A549 (cell line): Measurements from ENCODE around the gene FYB1. TPM values are rescaled to one million over a fixed set of nuclear protein-coding genes. Genes with fewer than 3 reads are reported as not detected.

ENCODE experiments used
- ATAC-seq, 2 experiments: fragments of 200-7000 bp in 1 of 2; fragments of >200 bp in 1 of 2; cut with Nextera tagmentation in 1 of 2; cut with Tn5 transposase in 1 of 2; 3 replicates each; pipeline versions ENCODE4 v1.8.0 to v1.9.1; 2018 to 2020; ENCODE audit warnings: mild to moderate bottlenecking in 1 of 2, moderate library complexity in 1 of 2
- CTCF ChIA-PET: fragments of 300-600 bp; sonication (Branson Sonifier 250); formaldehyde crosslinking; extraction: SDS; loops from one replicate; lab custom pipeline; 2021; ENCODE audit warnings: antibody characterized with exemption, inconsistent platforms; lab: Yijun Ruan, JAX
- POLR2A ChIA-PET: fragments of 350-600 bp; formaldehyde crosslinking; extraction: SDS; loops from one replicate; lab custom pipeline; 2021; ENCODE audit warnings: antibody characterized with exemption, inconsistent platforms; lab: Yijun Ruan, JAX
- DNase-seq, 2 experiments: peaks; one replicate each; pipeline versions ENCODE4 v3.0.0 to v3.0.0-alpha.2; 2011 to 2016; ENCODE audit warnings: low read depth in 1 of 2, low spot score in 1 of 2
- FAIRE-seq: peaks from 2 replicates; lab custom pipeline; 2011; peaks lifted over from hg19 to GRCh38; lab: Jason Lieb, UNC
- H3K27ac ChIP-seq, 2 experiments: fragments of >200 bp; sonication (Bioruptor Twin); formaldehyde crosslinking; 3 replicates each; pipeline ENCODE4 v1.5.1; 2016 to 2017
- H3K4me1 ChIP-seq: fragments of >200 bp; sonication (Bioruptor Twin); formaldehyde crosslinking; 3 replicates; pipeline ENCODE4 v1.6.1; 2016
- H3K4me2 ChIP-seq: fragments of >200 bp; sonication (Bioruptor Twin); formaldehyde crosslinking; 3 replicates; pipeline ENCODE4 v1.6.1; 2016
- H3K4me3 ChIP-seq: fragments of >200 bp; sonication (Bioruptor Twin); formaldehyde crosslinking; 3 replicates; pipeline ENCODE4 v1.5.1; 2016
- H3K9me3 ChIP-seq: fragments of >200 bp; sonication (Bioruptor Twin); formaldehyde crosslinking; 3 replicates; pipeline ENCODE4 v1.6.1; 2016
- CBX2 ChIP-seq: fragments of 200-600 bp; sonication (generic); IDR thresholded peaks from 2 replicates; pipeline ENCODE4 v1.6.1; 2016; ENCODE audit warnings: low read depth, mild to moderate bottlenecking, borderline replicate concordance
- CBX8 ChIP-seq: fragments of 200-600 bp; sonication (generic); IDR thresholded peaks from 2 replicates; pipeline ENCODE4 v1.6.1; 2016
- CEBPB ChIP-seq, 2 experiments: fragments of >200 bp in 1 of 2; sonication (Bioruptor Twin) in 1 of 2; formaldehyde crosslinking in 1 of 2; IDR thresholded peaks; 2 replicates each; pipeline ENCODE4 v1.6.1; 2012 to 2016
- CTCF ChIP-seq: fragments of >200 bp; sonication (Bioruptor Twin); formaldehyde crosslinking; IDR thresholded peaks from 3 replicates; pipeline ENCODE4 v1.5.1; 2016
- EP300 ChIP-seq, 2 experiments: fragments of >200 bp; sonication (Bioruptor Twin); formaldehyde crosslinking; IDR thresholded peaks; 2 replicates in 1 of 2; 3 replicates in 1 of 2; pipeline ENCODE4 v1.6.1; 2016 to 2017
- ESRRA ChIP-seq: fragments of 150-350 bp; IDR thresholded peaks from 2 replicates; pipeline ENCODE4 v1.6.1; 2014; ENCODE audit warnings: mild to moderate bottlenecking, low read length, borderline replicate concordance
- FOSL2 ChIP-seq, 2 experiments: fragments of 450-650 bp in 1 of 2; fragments of >200 bp in 1 of 2; sonication (Bioruptor Twin) in 1 of 2; formaldehyde crosslinking; IDR thresholded peaks; 2 replicates each; pipeline versions ENCODE4 v1.5.0 to v1.6.1; 2016 to 2020; ENCODE audit warnings: mild to moderate bottlenecking in 1 of 2, moderate library complexity in 1 of 2
- HOXB13 ChIP-seq: fragments of 250-450 bp; sonication (Bioruptor Pico); IDR thresholded peaks from 2 replicates; pipeline ENCODE4 v1.5.0; 2020; ENCODE audit warnings: low read depth, mild to moderate bottlenecking, moderate library complexity
- JUN ChIP-seq, 2 experiments: fragments of >200 bp; sonication (Bioruptor Twin); formaldehyde crosslinking; IDR thresholded peaks; 2 replicates in 1 of 2; 3 replicates in 1 of 2; pipeline ENCODE4 v1.6.1; 2016 to 2017
- KDM1A ChIP-seq: fragments of 200-600 bp; sonication (generic); IDR thresholded peaks from 2 replicates; pipeline ENCODE4 v1.6.1; 2016; ENCODE audit warnings: low read depth, mild to moderate bottlenecking
- NPAS2 ChIP-seq: fragments of 250-450 bp; sonication (Bioruptor Pico); IDR thresholded peaks from 2 replicates; pipeline ENCODE4 v1.8.0; 2022; ENCODE audit warnings: mild to moderate bottlenecking, moderate library complexity, borderline replicate concordance
- RAD21 ChIP-seq, 2 experiments: fragments of >200 bp in 1 of 2; sonication (Bioruptor Twin) in 1 of 2; formaldehyde crosslinking in 1 of 2; IDR thresholded peaks in 1 of 2; conservative IDR thresholded peaks in 1 of 2; 2 replicates in 1 of 2; 3 replicates in 1 of 2; pipeline ENCODE4 v1.6.1; 2012 to 2018; ENCODE audit warnings: inconsistent platforms in 1 of 2
- TFCP2L1 ChIP-seq: fragments of 250-450 bp; sonication (Bioruptor Pico); IDR thresholded peaks from 2 replicates; pipeline ENCODE4 v1.5.0; 2021; ENCODE audit warnings: mild to moderate bottlenecking
- USF2 ChIP-seq: fragments of 450-650 bp; IDR thresholded peaks from 2 replicates; pipeline ENCODE4 v1.6.1; 2014; ENCODE audit warnings: antibody characterized with exemption
- WGBS: methylation state at CpG from one replicate; pipeline ENCODE4 v1.1.6; 2017; ENCODE audit errors: missing lambda C conversion rate; 5-methylcytosine and 5-hydroxymethylcytosine counted together
- polyA plus RNA-seq, 4 experiments: library from polyadenylated mRNA; depleted of rRNA in 3 of 4; stranded (reverse); fragments of >200 nt; fragmentation: RNase III in 1 of 4; extraction: RNeasy Plus Mini Kit Qiagen cat#74134 plus additional on column Dnase treatment in 1 of 4; gene quantifications; 2 replicates in 3 of 4; 3 replicates in 1 of 4; pipeline ENCODE4 v1.2.3, GENCODE V29; 2011 to 2017
- TF ChIP-seq, protein P1 (sequence below): fragments of >200 bp; sonication (Bioruptor Twin); formaldehyde crosslinking; IDR thresholded peaks from 2 replicates; pipeline ENCODE4 v1.6.1; 2016
- TF ChIP-seq, protein P2 (sequence below): fragments of >200 bp; sonication (Bioruptor Twin); formaldehyde crosslinking; IDR thresholded peaks from 3 replicates; pipeline ENCODE4 v1.6.1; 2016
- TF ChIP-seq, protein P3 (sequence below): fragments of 200-600 bp; sonication (generic); IDR thresholded peaks from 2 replicates; pipeline ENCODE4 v1.6.1; 2016; ENCODE audit warnings: antibody characterized with exemption, mild to moderate bottlenecking, moderate library complexity
- TF ChIP-seq, protein P4 (sequence below): IDR thresholded peaks from 2 replicates; pipeline ENCODE4 v1.6.1; 2012

The FYB1 gene
- polyA plus RNA-seq, 2 of the 4 experiments (the other 2 are of a cell fraction): 7.4 to 34.6 TPM

DNA sequence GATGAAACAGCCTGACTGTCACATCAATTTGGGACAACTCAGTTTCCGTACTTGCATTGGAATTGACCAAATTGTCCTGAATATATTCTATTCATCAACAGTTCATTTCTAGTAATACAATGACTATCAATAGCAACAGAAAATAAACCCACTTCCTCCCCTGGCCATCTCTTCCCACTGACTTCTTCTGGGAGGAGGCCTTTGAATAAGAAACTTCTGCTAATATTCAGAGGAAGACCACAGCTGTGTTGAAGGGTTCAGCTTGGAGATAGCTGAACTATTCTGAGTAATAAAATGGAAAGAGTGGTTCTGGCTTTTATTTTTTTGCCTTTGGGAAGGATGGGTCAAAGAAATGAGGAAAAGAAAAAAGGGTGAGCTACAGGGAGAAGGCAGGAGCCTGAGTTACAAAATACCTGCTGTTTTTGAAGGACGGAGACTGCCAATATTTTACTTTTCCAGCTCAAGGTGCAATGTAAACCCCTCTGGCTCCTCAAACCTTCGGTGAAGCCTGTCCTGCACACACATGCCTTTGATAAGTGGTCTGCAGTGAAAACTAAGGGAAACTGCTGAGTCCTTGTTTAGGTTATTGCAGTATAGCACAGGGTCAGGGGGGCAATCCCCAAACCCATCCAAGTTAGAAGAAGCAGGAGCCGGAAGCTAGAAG, 29.9 kb downstream of the FYB1 start:
- 90% methylated on average over 4 of the region's 4 CpGs for WGBS
- no peak overlapping the region for H3K4me2 ChIP-seq
- ATAC-seq (no peak), DNase-seq (no peak), FAIRE-seq (no peak)
- TF ChIP-seq EP300 (IDR thresholded peaks at IDR 0.05) (no peak), CEBPB (IDR thresholded peaks at IDR 0.05) (no peak), FOSL2 (IDR thresholded peaks at IDR 0.05) (no peak), FOSL2 (CRISPR knock-in tag; IDR thresholded peaks at IDR 0.05) (no peak), JUN (IDR thresholded peaks at IDR 0.05) (no peak), CBX8 (no peak), TFCP2L1 (CRISPR knock-in tag) (no peak), CTCF (no peak)
- no peak overlapping the region for H3K4me3 ChIP-seq
- 0 out of 6 replicates have a peak overlapping the region, but pooled peaks of 1 of the 2 experiments have one; percentile 11 for H3K27ac ChIP-seq
- ChIA-PET POLR2A (interaction anchor here (0.7 kb wide), 1 partner anchor 89 kb away, joined by 5 read pairs; no protein-coding TSS in a partner anchor), CTCF (interaction anchor here (0.6 to 1.8 kb wide), 7 partner anchors 9 to 382 kb away, joined by 3 to 5 read pairs (median 3); no protein-coding TSS in a partner anchor)
- H3K4me1 ChIP-seq: peaks cover 44% of the 10 kb centered on the region
- H3K9me3 ChIP-seq: no peaks in the 10 kb centered on the region

DNA sequence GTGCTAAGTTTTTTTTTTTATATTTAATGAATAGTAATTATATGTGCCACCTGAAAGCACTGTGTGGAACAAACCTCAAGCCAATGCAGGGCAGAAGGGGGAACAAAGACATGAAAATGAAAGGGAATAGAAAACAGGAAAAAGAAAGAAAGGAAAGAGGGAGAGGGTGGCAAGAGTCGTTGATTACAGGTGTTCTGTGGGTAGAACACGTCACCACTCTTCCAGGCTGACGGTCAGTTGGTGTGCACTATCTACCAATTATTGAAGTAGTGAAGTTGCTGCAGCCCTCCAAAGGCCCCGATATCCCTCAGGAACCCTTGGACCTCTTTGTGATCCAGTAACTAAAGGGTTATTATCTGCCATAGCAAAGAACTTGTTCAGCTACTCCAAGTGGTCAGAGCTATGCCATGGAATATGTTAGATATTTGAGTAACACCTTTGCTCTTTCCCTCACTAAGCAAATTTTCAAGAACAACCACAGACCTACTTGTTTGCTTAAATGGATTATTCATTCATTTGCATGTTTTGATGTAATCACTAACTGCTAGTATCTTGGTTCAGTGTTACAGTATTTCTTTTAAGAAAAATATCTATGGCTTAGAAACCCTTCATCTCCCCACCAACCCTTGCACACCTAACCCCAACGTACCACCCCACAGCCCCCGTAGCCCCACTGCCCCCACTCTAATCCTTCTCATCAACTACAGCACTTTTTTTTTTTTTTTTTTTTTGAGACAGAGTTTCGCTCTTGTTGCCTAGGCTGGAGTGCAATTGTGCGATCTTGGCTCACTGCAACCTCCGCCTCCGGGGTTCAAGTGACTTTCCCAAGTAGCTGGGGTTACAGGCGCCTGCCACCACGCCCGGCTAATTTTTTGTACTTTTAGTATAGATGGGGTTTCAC, 31.3 kb downstream of the FYB1 start:
- peak; percentile 63 for FAIRE-seq
- no peaks in the 10 kb centered on the region for H3K9me3 ChIP-seq
- H3K4me3 ChIP-seq: no peak overlapping the region
- DNase-seq: no peak
- WGBS: 87% methylated on average over 13 of the region's 13 CpGs
- H3K27ac ChIP-seq: peak overlapping the region in 1 of 2 experiments; percentile 5; a peak in 1 of 6 replicates
- peak in 1 of 2 experiments; percentile 48; a peak in 2 of 6 replicates for ATAC-seq
- CTCF ChIA-PET: interaction anchor here (0.6 to 1.8 kb wide), 5 partner anchors 15 to 244 kb away, joined by 3 to 5 read pairs (median 4); no protein-coding TSS in a partner anchor
- POLR2A ChIA-PET: interaction anchor here (0.7 kb wide), 1 partner anchor 88 kb away, joined by 5 read pairs; no protein-coding TSS in a partner anchor
- peaks cover 35% of the 10 kb centered on the region for H3K4me1 ChIP-seq
- TF ChIP-seq HOXB13 (CRISPR knock-in tag) (no peak), KDM1A (no peak), CBX2 (no peak), ESRRA (no peak), NPAS2 (CRISPR knock-in tag) (no peak), RAD21 (conservative IDR thresholded peaks at IDR 0.05 in 1 of 2, IDR thresholded peaks at IDR 0.05 in 1 of 2) (no peak), FOSL2 (IDR thresholded peaks at IDR 0.05) (no peak), FOSL2 (CRISPR knock-in tag; IDR thresholded peaks at IDR 0.05) (no peak), USF2 (no peak)
- TF ChIP-seq, protein P1, sequence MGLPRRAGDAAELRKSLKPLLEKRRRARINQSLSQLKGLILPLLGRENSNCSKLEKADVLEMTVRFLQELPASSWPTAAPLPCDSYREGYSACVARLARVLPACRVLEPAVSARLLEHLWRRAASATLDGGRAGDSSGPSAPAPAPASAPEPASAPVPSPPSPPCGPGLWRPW: no peak
- TF ChIP-seq, protein P2, sequence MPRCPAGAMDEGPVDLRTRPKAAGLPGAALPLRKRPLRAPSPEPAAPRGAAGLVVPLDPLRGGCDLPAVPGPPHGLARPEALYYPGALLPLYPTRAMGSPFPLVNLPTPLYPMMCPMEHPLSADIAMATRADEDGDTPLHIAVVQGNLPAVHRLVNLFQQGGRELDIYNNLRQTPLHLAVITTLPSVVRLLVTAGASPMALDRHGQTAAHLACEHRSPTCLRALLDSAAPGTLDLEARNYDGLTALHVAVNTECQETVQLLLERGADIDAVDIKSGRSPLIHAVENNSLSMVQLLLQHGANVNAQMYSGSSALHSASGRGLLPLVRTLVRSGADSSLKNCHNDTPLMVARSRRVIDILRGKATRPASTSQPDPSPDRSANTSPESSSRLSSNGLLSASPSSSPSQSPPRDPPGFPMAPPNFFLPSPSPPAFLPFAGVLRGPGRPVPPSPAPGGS: no peak
- TF ChIP-seq, protein P3, sequence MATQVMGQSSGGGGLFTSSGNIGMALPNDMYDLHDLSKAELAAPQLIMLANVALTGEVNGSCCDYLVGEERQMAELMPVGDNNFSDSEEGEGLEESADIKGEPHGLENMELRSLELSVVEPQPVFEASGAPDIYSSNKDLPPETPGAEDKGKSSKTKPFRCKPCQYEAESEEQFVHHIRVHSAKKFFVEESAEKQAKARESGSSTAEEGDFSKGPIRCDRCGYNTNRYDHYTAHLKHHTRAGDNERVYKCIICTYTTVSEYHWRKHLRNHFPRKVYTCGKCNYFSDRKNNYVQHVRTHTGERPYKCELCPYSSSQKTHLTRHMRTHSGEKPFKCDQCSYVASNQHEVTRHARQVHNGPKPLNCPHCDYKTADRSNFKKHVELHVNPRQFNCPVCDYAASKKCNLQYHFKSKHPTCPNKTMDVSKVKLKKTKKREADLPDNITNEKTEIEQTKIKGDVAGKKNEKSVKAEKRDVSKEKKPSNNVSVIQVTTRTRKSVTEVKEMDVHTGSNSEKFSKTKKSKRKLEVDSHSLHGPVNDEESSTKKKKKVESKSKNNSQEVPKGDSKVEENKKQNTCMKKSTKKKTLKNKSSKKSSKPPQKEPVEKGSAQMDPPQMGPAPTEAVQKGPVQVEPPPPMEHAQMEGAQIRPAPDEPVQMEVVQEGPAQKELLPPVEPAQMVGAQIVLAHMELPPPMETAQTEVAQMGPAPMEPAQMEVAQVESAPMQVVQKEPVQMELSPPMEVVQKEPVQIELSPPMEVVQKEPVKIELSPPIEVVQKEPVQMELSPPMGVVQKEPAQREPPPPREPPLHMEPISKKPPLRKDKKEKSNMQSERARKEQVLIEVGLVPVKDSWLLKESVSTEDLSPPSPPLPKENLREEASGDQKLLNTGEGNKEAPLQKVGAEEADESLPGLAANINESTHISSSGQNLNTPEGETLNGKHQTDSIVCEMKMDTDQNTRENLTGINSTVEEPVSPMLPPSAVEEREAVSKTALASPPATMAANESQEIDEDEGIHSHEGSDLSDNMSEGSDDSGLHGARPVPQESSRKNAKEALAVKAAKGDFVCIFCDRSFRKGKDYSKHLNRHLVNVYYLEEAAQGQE: no peak
- TF ChIP-seq, protein P4, sequence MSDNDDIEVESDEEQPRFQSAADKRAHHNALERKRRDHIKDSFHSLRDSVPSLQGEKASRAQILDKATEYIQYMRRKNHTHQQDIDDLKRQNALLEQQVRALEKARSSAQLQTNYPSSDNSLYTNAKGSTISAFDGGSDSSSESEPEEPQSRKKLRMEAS: no peak
- no peak overlapping the region for H3K4me2 ChIP-seq
